Astrocyte of the cerebellum (primary cell): Measurements from ENCODE around the gene GRN.
A peak's percentile ranks its signal among the peaks of the same experiment; 100 is the strongest.

ENCODE experiments used
- DNase-seq: peaks from one replicate; pipeline ENCODE4 v3.0.0-alpha.2; 2011; ENCODE audit warnings: low read depth
- H3K4me3 ChIP-seq: 2 replicates; pipeline ENCODE4 v1.5.1; 2011; ENCODE audit warnings: mild to moderate bottlenecking, low read depth, low read length, moderate library complexity
- CTCF ChIP-seq: IDR thresholded peaks from 2 replicates; pipeline ENCODE4 v1.5.1; 2012; ENCODE audit warnings: low read length, low read depth, moderate library complexity, mild to moderate bottlenecking; ENCODE audit errors: missing control alignments
- in situ Hi-C: cut with HindIII; loops from 2 replicates; pipeline ENCODE4 v1.10.0; 2017; ENCODE audit warnings: low sequenced_read_pairs

GRN gene

GRCh38 chr17:44359006-44359405 is 13.9 kb downstream of the GRN start:
- no peak for TF ChIP-seq CTCF
- no peak for DNase-seq
- in situ Hi-C loops = loop anchor here (25.0 kb wide), 1 partner anchor 278 kb away; no protein-coding TSS in a partner anchor
- H3K4me3 ChIP-seq = no peak overlapping the region

GRCh38 chr17:44359458-44360143 is 14.5 kb downstream of the GRN start:
- in situ Hi-C loops = loop anchor here (25.0 kb wide), 1 partner anchor 278 kb away; no protein-coding TSS in a partner anchor
- no peak for DNase-seq
- TF ChIP-seq CTCF = no peak
- H3K4me3 ChIP-seq = no peak overlapping the region

GRCh38 chr17:44360144-44360533 is 15.0 kb downstream of the GRN start:
- no peak overlapping the region for H3K4me3 ChIP-seq
- in situ Hi-C loops = loop anchor here (25.0 kb wide), 1 partner anchor 277 kb away; no protein-coding TSS in a partner anchor
- no peak for DNase-seq
- no peak for TF ChIP-seq CTCF

- in situ Hi-C loops = loop anchor here (25.0 kb wide), 1 partner anchor 276 kb away; no protein-coding TSS in a partner anchor
- TF ChIP-seq CTCF = no peak
- H3K4me3 ChIP-seq = no peak overlapping the region
- no peak for DNase-seq
These were observed 15.7 kb downstream of the GRN start for GRCh38 chr17:44360826-44361225.

- no peak for TF ChIP-seq CTCF
- in situ Hi-C loops = loop anchor here (25.0 kb wide), 1 partner anchor 276 kb away; no protein-coding TSS in a partner anchor
- peak overlapping the region; percentile 80 for H3K4me3 ChIP-seq
- DNase-seq = no peak
These were observed 16.5 kb downstream of the GRN start for GRCh38 chr17:44361292-44362260.

- H3K4me3 ChIP-seq = peak overlapping the region; percentile 80
- TF ChIP-seq CTCF = no peak
- in situ Hi-C loops = loop anchor here (25.0 kb wide), 1 partner anchor 275 kb away; no protein-coding TSS in a partner anchor
- DNase-seq = no peak
These were observed 17.4 kb downstream of the GRN start for GRCh38 chr17:44362459-44362948.
